Transverse colon (tissue), 3 donors: Measurements from ENCODE around the gene CERK.

Experiments
- EP300 ChIP-seq: sonication (generic); formaldehyde crosslinking; IDR thresholded peaks from one replicate; pipeline ENCODE4 v1.6.1; 2017; ENCODE audit warnings: antibody characterized with exemption, low read depth
- POLR2A ChIP-seq: fragments of 450-650 bp; IDR thresholded peaks from one replicate; pipeline ENCODE4 v1.6.1; 2016; ENCODE audit warnings: antibody characterized with exemption, mild to moderate bottlenecking, moderate library complexity
- TF ChIP-seq, protein P1 (sequence below), 5 experiments: fragments of 200-600 bp in 3 of 5; fragments of 450-650 bp in 2 of 5; sonication (generic) in 3 of 5; IDR thresholded peaks; 1 replicate in 2 of 5; 2 replicates in 3 of 5; pipeline ENCODE4 v1.5.1; 2016 to 2017; ENCODE audit warnings: antibody characterized with exemption in 5 of 5, inconsistent platforms in 3 of 5, mild to moderate bottlenecking in 2 of 5, moderate library complexity in 1 of 5

GRCh38 chr22:46666577-46667244, 71.3 kb downstream of the CERK start:
- TF ChIP-seq, protein P1, sequence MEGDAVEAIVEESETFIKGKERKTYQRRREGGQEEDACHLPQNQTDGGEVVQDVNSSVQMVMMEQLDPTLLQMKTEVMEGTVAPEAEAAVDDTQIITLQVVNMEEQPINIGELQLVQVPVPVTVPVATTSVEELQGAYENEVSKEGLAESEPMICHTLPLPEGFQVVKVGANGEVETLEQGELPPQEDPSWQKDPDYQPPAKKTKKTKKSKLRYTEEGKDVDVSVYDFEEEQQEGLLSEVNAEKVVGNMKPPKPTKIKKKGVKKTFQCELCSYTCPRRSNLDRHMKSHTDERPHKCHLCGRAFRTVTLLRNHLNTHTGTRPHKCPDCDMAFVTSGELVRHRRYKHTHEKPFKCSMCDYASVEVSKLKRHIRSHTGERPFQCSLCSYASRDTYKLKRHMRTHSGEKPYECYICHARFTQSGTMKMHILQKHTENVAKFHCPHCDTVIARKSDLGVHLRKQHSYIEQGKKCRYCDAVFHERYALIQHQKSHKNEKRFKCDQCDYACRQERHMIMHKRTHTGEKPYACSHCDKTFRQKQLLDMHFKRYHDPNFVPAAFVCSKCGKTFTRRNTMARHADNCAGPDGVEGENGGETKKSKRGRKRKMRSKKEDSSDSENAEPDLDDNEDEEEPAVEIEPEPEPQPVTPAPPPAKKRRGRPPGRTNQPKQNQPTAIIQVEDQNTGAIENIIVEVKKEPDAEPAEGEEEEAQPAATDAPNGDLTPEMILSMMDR (IDR thresholded peaks at IDR 0.05) = no peak
- TF ChIP-seq POLR2A = no peak
- TF ChIP-seq EP300 = no peak
